Uterus (tissue), 4 donors: ENCODE data around the gene HIGD1C. TPM values are rescaled to one million over a fixed set of nuclear protein-coding genes. Genes with fewer than 3 reads are reported as not detected.
"Not testable (repeated sequence)": the region's sequence is repeated elsewhere in the genome, so short reads cannot be mapped to it uniquely, and the experiment has no call there.

Experiments used
- DNase-seq, 2 donors: peaks; one replicate each; pipeline ENCODE4 v3.0.0-alpha.2; 2019 to 2020
- H3K27ac ChIP-seq, 2 donors: fragments of 200-600 bp; sonication (generic); 1 replicate in 1 of 2; 2 replicates in 1 of 2; pipeline ENCODE4 v1.5.1; 2016 to 2018
- H3K27me3 ChIP-seq, 2 donors: fragments of 200-600 bp; sonication (generic); one replicate each; pipeline ENCODE4 v1.5.1; 2018 to 2019; ENCODE audit warnings: control low read depth in 1 of 2
- H3K36me3 ChIP-seq, 2 donors: fragments of 200-600 bp; sonication (generic); one replicate each; pipeline ENCODE4 v1.5.1; 2019; ENCODE audit warnings: control low read depth in 1 of 2
- H3K4me1 ChIP-seq, 2 donors: fragments of 200-600 bp; sonication (generic); one replicate each; pipeline ENCODE4 v1.5.1; 2018 to 2019; ENCODE audit warnings: control low read depth in 1 of 2
- H3K4me3 ChIP-seq, 2 donors: fragments of 200-600 bp; sonication (generic); 1 replicate in 1 of 2; 2 replicates in 1 of 2; pipeline ENCODE4 v1.5.1; 2018 to 2019; ENCODE audit warnings: mild to moderate bottlenecking in 1 of 2
- H3K9me3 ChIP-seq, 2 donors: fragments of 200-600 bp; sonication (generic); one replicate each; pipeline ENCODE4 v1.5.1; 2019; ENCODE audit warnings: control low read depth in 1 of 2
- POLR2A ChIP-seq, 2 donors: fragments of 450-650 bp; IDR thresholded peaks; one replicate each; pipeline ENCODE4 v1.6.1; 2016; ENCODE audit warnings: antibody characterized with exemption in 2 of 2, mild to moderate bottlenecking in 1 of 2, moderate library complexity in 1 of 2
- intact Hi-C: fragments of 100-400 bp; cut with DNase I; formaldehyde crosslinking; loops from one replicate; pipeline ENCODE4 v1.15.1; 2023; ENCODE audit warnings: low total_unique reads
- total RNA-seq, 4 donors: library from RNA; depleted of rRNA in 3 of 4; stranded (reverse); fragments of >200 nt in 3 of 4; gene quantifications; one replicate each; pipeline versions ENCODE4 v1.1.0 to v1.2.4, GENCODE V29; 2014 to 2023
- TF ChIP-seq, protein P1 (sequence below), 4 experiments: fragments of 200-600 bp in 2 of 4; fragments of 450-650 bp in 2 of 4; sonication (generic) in 2 of 4; IDR thresholded peaks; one replicate each; pipeline ENCODE4 v1.5.1; 2016 to 2019; ENCODE audit warnings: antibody characterized with exemption in 4 of 4, mild to moderate bottlenecking in 2 of 4, moderate library complexity in 1 of 4
- donor health status: DM: yes; HTN: yes; CAD: no.

HIGD1C gene
- total RNA-seq, 4 donors from 2014 or later, result not detected

DNA sequence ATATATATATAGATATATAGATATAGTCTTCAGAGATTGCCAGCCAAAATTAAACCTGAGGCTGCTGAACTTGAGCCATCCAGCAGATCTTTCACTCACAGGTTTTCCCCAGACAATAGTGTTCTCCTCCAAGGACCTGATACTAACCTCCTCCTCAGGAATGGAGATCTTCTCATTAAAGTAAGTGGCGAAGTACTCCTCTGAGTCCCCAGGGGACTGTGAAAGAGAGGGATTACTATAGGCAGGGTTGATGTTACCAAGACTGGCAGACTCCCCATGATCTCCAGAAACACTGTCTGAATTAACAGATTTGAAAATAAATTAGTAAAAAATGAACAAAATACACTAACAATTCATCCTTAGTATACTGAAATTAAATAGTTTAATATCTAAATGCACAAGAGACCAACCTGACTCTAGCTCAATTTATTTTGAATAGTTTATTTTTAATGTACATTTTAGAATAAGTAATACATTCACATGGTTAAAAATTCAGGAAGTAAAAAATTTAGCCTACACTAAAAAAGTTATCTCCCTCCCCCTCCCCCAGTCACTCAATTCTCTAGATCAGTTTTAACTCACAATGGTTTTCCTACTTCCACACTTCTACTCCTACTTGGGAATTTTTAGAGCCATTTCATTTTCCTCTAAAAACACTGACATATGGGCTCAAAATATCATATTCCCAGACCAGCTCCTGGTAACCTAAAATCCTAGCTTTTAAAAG, 56.1 kb downstream of the HIGD1C start:
- H3K4me3 ChIP-seq, result no peak overlapping the region
- TF ChIP-seq POLR2A (IDR thresholded peaks at IDR 0.05), result no peak
- TF ChIP-seq, protein P1, sequence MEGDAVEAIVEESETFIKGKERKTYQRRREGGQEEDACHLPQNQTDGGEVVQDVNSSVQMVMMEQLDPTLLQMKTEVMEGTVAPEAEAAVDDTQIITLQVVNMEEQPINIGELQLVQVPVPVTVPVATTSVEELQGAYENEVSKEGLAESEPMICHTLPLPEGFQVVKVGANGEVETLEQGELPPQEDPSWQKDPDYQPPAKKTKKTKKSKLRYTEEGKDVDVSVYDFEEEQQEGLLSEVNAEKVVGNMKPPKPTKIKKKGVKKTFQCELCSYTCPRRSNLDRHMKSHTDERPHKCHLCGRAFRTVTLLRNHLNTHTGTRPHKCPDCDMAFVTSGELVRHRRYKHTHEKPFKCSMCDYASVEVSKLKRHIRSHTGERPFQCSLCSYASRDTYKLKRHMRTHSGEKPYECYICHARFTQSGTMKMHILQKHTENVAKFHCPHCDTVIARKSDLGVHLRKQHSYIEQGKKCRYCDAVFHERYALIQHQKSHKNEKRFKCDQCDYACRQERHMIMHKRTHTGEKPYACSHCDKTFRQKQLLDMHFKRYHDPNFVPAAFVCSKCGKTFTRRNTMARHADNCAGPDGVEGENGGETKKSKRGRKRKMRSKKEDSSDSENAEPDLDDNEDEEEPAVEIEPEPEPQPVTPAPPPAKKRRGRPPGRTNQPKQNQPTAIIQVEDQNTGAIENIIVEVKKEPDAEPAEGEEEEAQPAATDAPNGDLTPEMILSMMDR (IDR thresholded peaks at IDR 0.05), result no peak
- intact Hi-C loops, result no loop called here
- no peak overlapping the region for H3K27ac ChIP-seq
- H3K36me3 ChIP-seq, result no peaks in the 10 kb centered on the region
- no peaks in the 10 kb centered on the region for H3K9me3 ChIP-seq
- DNase-seq, result no peak
- H3K27me3 ChIP-seq, result no peaks in the 10 kb centered on the region
- H3K4me1 ChIP-seq, result peaks cover 0 to 3% of the 10 kb centered on the region in 2 donors

GRCh38 chr12:51009056-51009440, 56.7 kb downstream of the HIGD1C start:
- intact Hi-C loops, result no loop called here
- peak in 1 of 2 donors; percentile 26 for DNase-seq
- H3K27ac ChIP-seq, result no peak overlapping the region
- no peak for TF ChIP-seq POLR2A (IDR thresholded peaks at IDR 0.05)
- TF ChIP-seq, protein P1 (IDR thresholded peaks at IDR 0.05), result no peak
- H3K4me1 ChIP-seq, result peaks cover 0 to 3% of the 10 kb centered on the region in 2 donors
- H3K27me3 ChIP-seq, result no peaks in the 10 kb centered on the region
- H3K36me3 ChIP-seq, result no peaks in the 10 kb centered on the region
- no peaks in the 10 kb centered on the region for H3K9me3 ChIP-seq
- H3K4me3 ChIP-seq, result no peak overlapping the region

- Histone ChIP-seq H3K27ac (no peak overlapping the region), H3K4me1 (peaks cover 3% of the 10 kb centered on the region in 2 donors), H3K9me3 (no peaks in the 10 kb centered on the region), H3K36me3 (no peaks in the 10 kb centered on the region), H3K4me3 (no peak overlapping the region), H3K27me3 (no peaks in the 10 kb centered on the region)
- intact Hi-C loops, result no loop called here
- no peak for DNase-seq
- TF ChIP-seq, protein P1 (IDR thresholded peaks at IDR 0.05), result no peak
- TF ChIP-seq POLR2A (IDR thresholded peaks at IDR 0.05), result no peak
These were observed 59.6 kb downstream of the HIGD1C start for GRCh38 chr12:51011955-51012354.

GRCh38 chr12:51012570-51013236, 60.4 kb downstream of the HIGD1C start:
- peaks cover 3% of the 10 kb centered on the region in 2 donors for H3K4me1 ChIP-seq
- no peak for DNase-seq
- no peak overlapping the region for H3K4me3 ChIP-seq
- intact Hi-C loops, result no loop called here
- TF ChIP-seq, protein P1 (IDR thresholded peaks at IDR 0.05), result no peak
- TF ChIP-seq POLR2A (IDR thresholded peaks at IDR 0.05), result no peak
- no peaks in the 10 kb centered on the region for H3K36me3 ChIP-seq
- H3K27ac ChIP-seq, result no peak overlapping the region
- no peaks in the 10 kb centered on the region for H3K27me3 ChIP-seq
- no peaks in the 10 kb centered on the region for H3K9me3 ChIP-seq

DNA sequence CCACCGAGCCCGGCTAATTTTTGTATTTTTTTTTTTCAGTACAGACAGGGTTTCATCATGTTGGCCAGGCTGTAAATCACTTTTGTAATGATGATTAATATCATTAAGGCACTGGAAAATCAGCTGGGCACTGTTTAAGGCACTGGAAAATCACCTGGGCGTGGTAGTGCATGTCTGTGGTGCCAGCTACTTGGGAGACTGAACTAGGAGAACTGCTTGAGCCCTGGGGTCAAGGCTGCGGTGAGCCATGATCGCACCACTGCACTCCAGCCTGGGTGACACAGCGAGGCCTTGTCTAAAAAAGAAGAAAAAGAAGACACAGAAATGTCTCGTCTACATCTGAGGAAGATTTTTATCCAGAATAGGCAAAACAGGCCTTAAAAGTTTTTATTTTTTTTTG, 61.1 kb downstream of the HIGD1C start:
- no peak overlapping the region for H3K27ac ChIP-seq
- H3K27me3 ChIP-seq, result no peaks in the 10 kb centered on the region
- no peak overlapping the region for H3K4me3 ChIP-seq
- H3K4me1 ChIP-seq, result peaks cover 3% of the 10 kb centered on the region in 2 donors
- TF ChIP-seq, protein P1 (IDR thresholded peaks at IDR 0.05), result no peak
- no peak for TF ChIP-seq POLR2A (IDR thresholded peaks at IDR 0.05)
- H3K9me3 ChIP-seq, result no peaks in the 10 kb centered on the region
- H3K36me3 ChIP-seq, result no peaks in the 10 kb centered on the region
- intact Hi-C loops, result no loop called here
- DNase-seq, result no peak

DNA sequence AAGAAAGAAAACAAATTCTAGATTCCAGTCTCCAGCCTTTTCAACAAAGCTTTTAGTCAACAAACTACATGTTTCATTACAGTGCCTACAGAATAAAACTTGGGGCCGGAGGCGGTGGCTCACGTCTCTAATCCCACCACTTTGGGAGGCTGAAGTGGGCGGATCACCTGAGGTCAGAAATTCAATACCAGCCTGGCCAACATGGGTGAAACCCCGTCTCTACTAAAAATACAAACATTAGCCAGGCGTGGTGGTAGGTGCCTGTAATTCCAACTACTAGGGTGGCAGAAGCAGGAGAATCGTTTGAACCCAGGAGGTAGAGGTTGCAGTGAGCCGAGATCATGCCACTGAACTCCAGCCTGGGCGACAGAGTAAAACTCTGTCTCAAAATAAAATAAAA, 62.1 kb downstream of the HIGD1C start:
- DNase-seq, H3K4me3 ChIP-seq, H3K27me3 ChIP-seq, H3K27ac ChIP-seq, H3K4me1 ChIP-seq, H3K9me3 ChIP-seq, H3K36me3 ChIP-seq, intact Hi-C loops: not testable (repeated sequence)
